ENCODE data around the gene FGF12.

DNA sequence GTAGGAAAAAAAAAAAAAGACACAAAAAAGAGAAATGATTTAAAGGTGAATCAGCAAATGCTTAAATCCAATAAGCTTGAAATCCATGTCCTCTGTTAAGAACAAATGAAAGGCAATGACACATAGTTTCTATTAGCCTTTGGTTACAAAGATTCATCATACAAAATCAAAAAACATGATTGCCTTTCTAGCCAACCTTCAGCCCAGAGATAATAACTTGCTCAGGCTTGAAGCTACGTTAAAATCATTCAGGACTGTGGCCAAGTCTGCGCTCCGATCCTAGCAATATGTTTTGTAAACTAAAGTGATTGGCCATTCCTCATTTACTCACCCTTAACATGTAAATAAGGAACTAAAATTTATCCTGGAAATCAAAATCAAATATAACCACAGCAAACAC, 556.7 kb downstream of the FGF12 start:
- TF ChIP-seq, protein P1, sequence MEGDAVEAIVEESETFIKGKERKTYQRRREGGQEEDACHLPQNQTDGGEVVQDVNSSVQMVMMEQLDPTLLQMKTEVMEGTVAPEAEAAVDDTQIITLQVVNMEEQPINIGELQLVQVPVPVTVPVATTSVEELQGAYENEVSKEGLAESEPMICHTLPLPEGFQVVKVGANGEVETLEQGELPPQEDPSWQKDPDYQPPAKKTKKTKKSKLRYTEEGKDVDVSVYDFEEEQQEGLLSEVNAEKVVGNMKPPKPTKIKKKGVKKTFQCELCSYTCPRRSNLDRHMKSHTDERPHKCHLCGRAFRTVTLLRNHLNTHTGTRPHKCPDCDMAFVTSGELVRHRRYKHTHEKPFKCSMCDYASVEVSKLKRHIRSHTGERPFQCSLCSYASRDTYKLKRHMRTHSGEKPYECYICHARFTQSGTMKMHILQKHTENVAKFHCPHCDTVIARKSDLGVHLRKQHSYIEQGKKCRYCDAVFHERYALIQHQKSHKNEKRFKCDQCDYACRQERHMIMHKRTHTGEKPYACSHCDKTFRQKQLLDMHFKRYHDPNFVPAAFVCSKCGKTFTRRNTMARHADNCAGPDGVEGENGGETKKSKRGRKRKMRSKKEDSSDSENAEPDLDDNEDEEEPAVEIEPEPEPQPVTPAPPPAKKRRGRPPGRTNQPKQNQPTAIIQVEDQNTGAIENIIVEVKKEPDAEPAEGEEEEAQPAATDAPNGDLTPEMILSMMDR (IDR thresholded peaks at IDR 0.05; ENCODE audit: low read length), result no peak
- no peak for TF ChIP-seq EZH2 (IDR thresholded peaks at IDR 0.05; ENCODE audit: borderline replicate concordance, low read length)
